HuH-7 (cell line): ENCODE results near the gene TXNRD3.
A peak's percentile ranks its signal among the peaks of the same experiment; 100 is the strongest.

Experiments used
- DNase-seq: peaks from one replicate; pipeline ENCODE4 v3.0.0; 2011; ENCODE audit warnings: low spot score

TXNRD3 gene

GRCh38 chr3:126654571-126655383 lies at the start of gene TXNRD3:
Gene TXNRD3 (minus strand): TSS chr3:126655124.
- peak; percentile 71 for DNase-seq

- peak; percentile 97 for DNase-seq
Observed at GRCh38 chr3:126703512-126704493, 48.9 kb upstream of the TXNRD3 start, which contains the start of gene CHCHD6. Gene CHCHD6 (plus strand): TSS chr3:126704240. CDS start chr3:126704313, 73 bp downstream.

GRCh38 chr3:126699011-126699410 lies 44.1 kb upstream of the TXNRD3 start:
- DNase-seq = no peak

GRCh38 chr3:126696701-126697267 lies 41.9 kb upstream of the TXNRD3 start:
- no peak for DNase-seq

- DNase-seq = no peak
Observed at GRCh38 chr3:126693921-126694320, 39.0 kb upstream of the TXNRD3 start.

- no peak for DNase-seq
Observed at GRCh38 chr3:126692858-126693257, 37.9 kb upstream of the TXNRD3 start.

GRCh38 chr3:126691765-126692164 lies 36.8 kb upstream of the TXNRD3 start:
- no peak for DNase-seq

- no peak for DNase-seq
Observed at GRCh38 chr3:126685493-126685892, 30.6 kb upstream of the TXNRD3 start.

- no peak for DNase-seq
Observed at GRCh38 chr3:126685021-126685420, 30.1 kb upstream of the TXNRD3 start.

- DNase-seq = no peak
Observed at GRCh38 chr3:126684218-126684751, 29.4 kb upstream of the TXNRD3 start.

- no peak for DNase-seq
Observed at GRCh38 chr3:126683069-126683468, 28.1 kb upstream of the TXNRD3 start.

- DNase-seq = no peak
Observed at GRCh38 chr3:126682009-126682408, 27.1 kb upstream of the TXNRD3 start.

GRCh38 chr3:126680667-126681055 lies 25.7 kb upstream of the TXNRD3 start:
- no peak for DNase-seq

GRCh38 chr3:126679831-126680666 lies 25.1 kb upstream of the TXNRD3 start:
- DNase-seq = no peak

GRCh38 chr3:126679318-126679751 lies 24.4 kb upstream of the TXNRD3 start:
- peak; percentile 81 for DNase-seq

GRCh38 chr3:126678693-126679317 lies 23.9 kb upstream of the TXNRD3 start:
- DNase-seq = no peak

- no peak for DNase-seq
Observed at GRCh38 chr3:126677862-126678503, 23.1 kb upstream of the TXNRD3 start.

- no peak for DNase-seq
Observed at GRCh38 chr3:126676919-126677705, 22.2 kb upstream of the TXNRD3 start.

- no peak for DNase-seq
Observed at GRCh38 chr3:126672741-126673140, 17.8 kb upstream of the TXNRD3 start.
